CD14-positive monocyte (primary cell): ENCODE results near the gene ZNF385B. TPM values are rescaled to one million over a fixed set of nuclear protein-coding genes. Genes with fewer than 3 reads are reported as not detected.

Source experiments
- DNase-seq, 3 donors: peaks; one replicate each; pipeline ENCODE4 v3.0.0-alpha.2; 2011 to 2022
- H2AFZ ChIP-seq: 2 replicates; pipeline ENCODE4 v1.6.0; 2012; ENCODE audit warnings: mild to moderate bottlenecking, low read depth, low read length, inconsistent platforms; ENCODE audit not compliant: insufficient read depth, poor library complexity, severe bottlenecking
- H3K27ac ChIP-seq, 2 donors: 1 replicate in 1 of 2; 2 replicates in 1 of 2; pipeline ENCODE4 v1.5.1; 2012 to 2013; ENCODE audit warnings: low read length in 2 of 2, control low read depth in 1 of 2, inconsistent platforms in 1 of 2, low read depth in 1 of 2, mild to moderate bottlenecking in 1 of 2
- H3K27me3 ChIP-seq, 2 donors: one replicate each; pipeline versions ENCODE4 v1.6.0 to v1.6.1; 2011 to 2013; ENCODE audit warnings: low read length in 2 of 2; ENCODE audit not compliant: control insufficient read depth in 2 of 2, insufficient read depth in 2 of 2
- H3K36me3 ChIP-seq, 2 donors: replicated peaks in 1 of 2; 1 replicate in 1 of 2; 2 replicates in 1 of 2; pipeline versions ENCODE4 v1.5.1 to v1.6.1; 2012 to 2013; ENCODE audit warnings: low read length in 2 of 2, control low read depth in 1 of 2, inconsistent platforms in 1 of 2, mild to moderate bottlenecking in 1 of 2; ENCODE audit not compliant: insufficient read depth in 2 of 2, control insufficient read depth in 1 of 2
- H3K4me1 ChIP-seq, 2 donors: 1 replicate in 1 of 2; 2 replicates in 1 of 2; pipeline versions ENCODE4 v1.5.1 to v1.6.1; 2012 to 2013; ENCODE audit warnings: low read length in 2 of 2, control low read depth in 1 of 2, inconsistent platforms in 1 of 2, mild to moderate bottlenecking in 1 of 2, moderate library complexity in 1 of 2; ENCODE audit not compliant: insufficient read depth in 2 of 2, control insufficient read depth in 1 of 2
- H3K4me2 ChIP-seq: replicated peaks from 2 replicates; pipeline ENCODE3; 2012; ENCODE audit warnings: low read length, moderate library complexity, mild to moderate bottlenecking; ENCODE audit not compliant: poor library complexity, severe bottlenecking; ENCODE audit errors: extremely low read depth
- H3K4me3 ChIP-seq, 3 experiments: fragments of 200-600 bp in 1 of 3; sonication (generic) in 1 of 3; replicated peaks in 1 of 3; 1 replicate in 2 of 3; 2 replicates in 1 of 3; pipeline ENCODE4 v1.5.1; 2011 to 2013; ENCODE audit warnings: low read length in 3 of 3, mild to moderate bottlenecking in 3 of 3, control low read depth in 2 of 3, low read depth in 2 of 3, inconsistent platforms in 1 of 3, moderate library complexity in 1 of 3
- H3K79me2 ChIP-seq: 2 replicates; pipeline ENCODE4 v1.6.0; 2012; ENCODE audit warnings: mild to moderate bottlenecking, control low read depth, inconsistent platforms, low read length, moderate library complexity; ENCODE audit not compliant: insufficient read depth
- H3K9ac ChIP-seq: 2 replicates; pipeline ENCODE4 v1.6.0; 2017; ENCODE audit warnings: low read length, mild to moderate bottlenecking; ENCODE audit not compliant: insufficient read depth, poor library complexity, severe bottlenecking
- H3K9me3 ChIP-seq, 2 donors: replicated peaks in 1 of 2; 1 replicate in 1 of 2; 2 replicates in 1 of 2; pipeline versions ENCODE4 v1.5.1 to v1.6.1; 2012 to 2013; ENCODE audit warnings: low read length in 2 of 2, control low read depth in 1 of 2; ENCODE audit not compliant: control insufficient read depth in 1 of 2, insufficient read depth in 1 of 2
- H4K20me1 ChIP-seq: 2 replicates; pipeline ENCODE4 v1.6.0; 2012; ENCODE audit warnings: mild to moderate bottlenecking, low read length, control low read depth, moderate library complexity; ENCODE audit not compliant: insufficient read depth
- H3K27ac Mint-ChIP-seq, 7 donors: one replicate each; pipeline ENCODE4 v1.8.0; 2020; ENCODE audit warnings: mild to moderate bottlenecking in 7 of 7, mixed read lengths in 7 of 7, moderate library complexity in 6 of 7, inconsistent platforms in 2 of 7
- H3K27me3 Mint-ChIP-seq, 3 donors: one replicate each; pipeline ENCODE4 v1.8.0; 2021 to 2022; ENCODE audit warnings: low read depth in 3 of 3, mild to moderate bottlenecking in 3 of 3, mixed read lengths in 3 of 3, moderate library complexity in 3 of 3, inconsistent platforms in 1 of 3
- H3K36me3 Mint-ChIP-seq, 2 donors: one replicate each; pipeline ENCODE4 v1.8.0; 2020; ENCODE audit warnings: mixed read lengths in 2 of 2, inconsistent platforms in 1 of 2, mild to moderate bottlenecking in 1 of 2
- H3K4me1 Mint-ChIP-seq: one replicate; pipeline ENCODE4 v1.8.0; 2020; ENCODE audit warnings: mild to moderate bottlenecking, mixed read lengths
- H3K4me3 Mint-ChIP-seq, 2 donors: one replicate each; pipeline ENCODE4 v1.8.0; 2020; ENCODE audit warnings: mild to moderate bottlenecking in 2 of 2, mixed read lengths in 2 of 2, moderate library complexity in 1 of 2
- H3K9me3 Mint-ChIP-seq, 7 donors: one replicate each; pipeline ENCODE4 v1.8.0; 2020 to 2022; ENCODE audit warnings: mixed read lengths in 7 of 7, mild to moderate bottlenecking in 6 of 7, moderate library complexity in 6 of 7, inconsistent platforms in 2 of 7
- WGBS: methylation state at CpG from one replicate; pipeline ENCODE4 v1.1.5; 2013; ENCODE audit warnings: missing lambda C conversion rate; ENCODE audit not compliant: insufficient coverage; 5-methylcytosine and 5-hydroxymethylcytosine counted together
- intact Hi-C, 2 donors: fragments of 100-400 bp; cut with micrococcal nuclease; formaldehyde crosslinking; loops; one replicate each; pipeline versions ENCODE4 v1.15.0 to v1.15.1; 2023
- polyA plus RNA-seq, 3 donors: library from polyadenylated mRNA; depleted of rRNA in 1 of 3; unstranded in 2 of 3; stranded (reverse) in 1 of 3; fragments of 300-500 nt in 2 of 3; fragments of >200 nt in 1 of 3; fragmentation: Illumina TruSeq in 2 of 3; gene quantifications; 1 replicate in 2 of 3; 2 replicates in 1 of 3; pipeline ENCODE4 v1.2.3, GENCODE V29; 2012 to 2021
- TF ChIP-seq, protein P1 (sequence below): fragments of 200-600 bp; IDR thresholded peaks from one replicate; pipeline ENCODE4 v1.8.0; 2022; ENCODE audit warnings: antibody characterized with exemption, mild to moderate bottlenecking

The ZNF385B gene
- polyA plus RNA-seq, 3 donors: not detected

DNA sequence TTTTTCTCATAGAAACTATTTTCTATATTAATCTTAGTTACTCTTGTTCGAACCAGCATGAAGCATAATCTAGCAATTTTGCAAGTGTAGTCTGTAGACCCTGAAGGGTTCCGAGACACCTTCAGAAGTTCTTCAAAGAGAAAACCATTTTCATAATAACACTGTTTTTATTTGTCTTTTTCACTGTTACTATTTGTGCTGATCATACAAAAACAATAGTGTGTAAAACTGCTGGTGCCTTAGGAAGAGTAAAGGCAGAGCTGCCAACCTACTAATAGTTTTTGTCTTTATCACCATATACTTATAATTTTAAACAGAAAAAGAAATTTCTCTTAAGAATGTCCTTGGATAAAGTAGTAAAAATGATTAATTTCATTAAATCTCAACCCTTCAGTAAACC, 218.9 kb downstream of the ZNF385B start:
- Histone ChIP-seq H3K36me3 (no peaks in the 10 kb centered on the region), H3K4me1 (no peaks in the 10 kb centered on the region), H3K9me3 (no peaks in the 10 kb centered on the region), H3K79me2 (no peaks in the 10 kb centered on the region), H3K4me2 (no peak overlapping the region), H3K27me3 (no peaks in the 10 kb centered on the region), H3K4me3 (no peak overlapping the region), H2AFZ (no peak overlapping the region), H4K20me1 (no peaks in the 10 kb centered on the region), H3K9ac (no peak overlapping the region), H3K27ac (no peak overlapping the region)
- no peaks in the 10 kb centered on the region for H3K27me3 Mint-ChIP-seq
- no peaks in the 10 kb centered on the region for H3K36me3 Mint-ChIP-seq
- intact Hi-C loops: no loop called here
- WGBS: no CpG with 5 or more reads among the region's 2 CpGs
- no peak for DNase-seq
- no peaks in the 10 kb centered on the region for H3K4me1 Mint-ChIP-seq
- no peak overlapping the region for H3K27ac Mint-ChIP-seq
- TF ChIP-seq, protein P1, sequence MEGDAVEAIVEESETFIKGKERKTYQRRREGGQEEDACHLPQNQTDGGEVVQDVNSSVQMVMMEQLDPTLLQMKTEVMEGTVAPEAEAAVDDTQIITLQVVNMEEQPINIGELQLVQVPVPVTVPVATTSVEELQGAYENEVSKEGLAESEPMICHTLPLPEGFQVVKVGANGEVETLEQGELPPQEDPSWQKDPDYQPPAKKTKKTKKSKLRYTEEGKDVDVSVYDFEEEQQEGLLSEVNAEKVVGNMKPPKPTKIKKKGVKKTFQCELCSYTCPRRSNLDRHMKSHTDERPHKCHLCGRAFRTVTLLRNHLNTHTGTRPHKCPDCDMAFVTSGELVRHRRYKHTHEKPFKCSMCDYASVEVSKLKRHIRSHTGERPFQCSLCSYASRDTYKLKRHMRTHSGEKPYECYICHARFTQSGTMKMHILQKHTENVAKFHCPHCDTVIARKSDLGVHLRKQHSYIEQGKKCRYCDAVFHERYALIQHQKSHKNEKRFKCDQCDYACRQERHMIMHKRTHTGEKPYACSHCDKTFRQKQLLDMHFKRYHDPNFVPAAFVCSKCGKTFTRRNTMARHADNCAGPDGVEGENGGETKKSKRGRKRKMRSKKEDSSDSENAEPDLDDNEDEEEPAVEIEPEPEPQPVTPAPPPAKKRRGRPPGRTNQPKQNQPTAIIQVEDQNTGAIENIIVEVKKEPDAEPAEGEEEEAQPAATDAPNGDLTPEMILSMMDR: no peak
- peaks cover 0 to 4% (median 2%) of the 10 kb centered on the region in 7 donors for H3K9me3 Mint-ChIP-seq
- no peak overlapping the region for H3K4me3 Mint-ChIP-seq

DNA sequence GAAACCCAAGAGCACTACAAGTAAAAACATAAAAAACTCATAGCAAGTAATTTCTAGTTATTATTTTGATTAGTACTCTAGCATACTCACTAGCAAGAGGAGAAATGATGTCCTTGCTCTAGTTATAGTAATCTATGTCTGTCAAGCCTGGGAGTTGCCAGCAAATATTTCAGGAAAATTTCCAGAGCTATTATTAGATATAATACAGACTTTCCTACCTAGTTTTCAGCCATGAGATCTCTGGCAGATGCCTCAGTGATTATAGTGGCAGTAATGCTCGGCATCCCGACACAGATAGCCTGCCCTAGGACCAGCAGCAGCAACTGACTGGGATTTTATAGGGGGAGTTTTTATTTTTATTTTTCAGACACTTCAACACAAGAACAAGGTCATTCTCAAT, 224.4 kb downstream of the ZNF385B start:
- DNase-seq: no peak
- no peak overlapping the region for H3K27ac Mint-ChIP-seq
- Histone ChIP-seq H3K9me3 (no peaks in the 10 kb centered on the region), H3K79me2 (no peaks in the 10 kb centered on the region), H3K4me1 (no peaks in the 10 kb centered on the region), H3K9ac (no peak overlapping the region), H4K20me1 (no peaks in the 10 kb centered on the region), H3K36me3 (no peaks in the 10 kb centered on the region), H3K4me3 (no peak overlapping the region), H3K27me3 (no peaks in the 10 kb centered on the region), H3K27ac (no peak overlapping the region), H3K4me2 (no peak overlapping the region), H2AFZ (no peak overlapping the region)
- peaks cover 0 to 7% (median 5%) of the 10 kb centered on the region in 7 donors for H3K9me3 Mint-ChIP-seq
- intact Hi-C loops: no loop called here
- no peaks in the 10 kb centered on the region for H3K36me3 Mint-ChIP-seq
- WGBS: no CpG with 5 or more reads among the region's 2 CpGs
- no peaks in the 10 kb centered on the region for H3K27me3 Mint-ChIP-seq
- H3K4me1 Mint-ChIP-seq: no peaks in the 10 kb centered on the region
- no peak overlapping the region for H3K4me3 Mint-ChIP-seq
- TF ChIP-seq, protein P1: no peak
